Mesodermal cell (in vitro differentiated cells): ENCODE data around the gene GALNT7.

Source experiments
- H3K27ac ChIP-seq: 2 replicates; pipeline ENCODE4 v1.7.0; 2013; ENCODE audit warnings: mild to moderate bottlenecking, low read depth, low read length, moderate library complexity; ENCODE audit not compliant: severe bottlenecking
- H3K36me3 ChIP-seq: 2 replicates; pipeline ENCODE4 v1.7.1; 2013; ENCODE audit warnings: mild to moderate bottlenecking, low read length, moderate library complexity; ENCODE audit not compliant: control insufficient read depth, insufficient read depth
- H3K4me1 ChIP-seq: one replicate; pipeline ENCODE4 v1.7.1; 2013; ENCODE audit warnings: mild to moderate bottlenecking, low read length; ENCODE audit not compliant: insufficient read depth, control insufficient read depth, poor library complexity, severe bottlenecking
- H3K4me3 ChIP-seq: 2 replicates; pipeline ENCODE4 v1.7.0; 2013; ENCODE audit warnings: low read length, control low read depth, mild to moderate bottlenecking; ENCODE audit not compliant: insufficient read depth, poor library complexity, severe bottlenecking; ENCODE audit errors: extremely low read depth
- H3K9me3 ChIP-seq: 2 replicates; pipeline ENCODE4 v1.7.1; 2013; ENCODE audit warnings: mild to moderate bottlenecking, low read length, moderate library complexity; ENCODE audit not compliant: control insufficient read depth
- WGBS, 2 experiments: methylation state at CpG; one replicate each; pipeline ENCODE4 v1.1.5; 2013; ENCODE audit warnings: missing lambda C conversion rate in 2 of 2; ENCODE audit not compliant: insufficient coverage in 2 of 2; 5-methylcytosine and 5-hydroxymethylcytosine counted together

The GALNT7 gene

GRCh38 chr4:173325007-173325736, 156.6 kb downstream of the GALNT7 start:
- H3K4me3 ChIP-seq, result no peak overlapping the region
- no peaks in the 10 kb centered on the region for H3K4me1 ChIP-seq
- H3K36me3 ChIP-seq, result peaks cover 48% of the 10 kb centered on the region
- no peak overlapping the region for H3K27ac ChIP-seq
- H3K9me3 ChIP-seq, result no peaks in the 10 kb centered on the region
- 97 to 100% methylated on average over 3 of the region's 5 CpGs for WGBS, 2 experiments

- Histone ChIP-seq H3K4me1 (no peaks in the 10 kb centered on the region), H3K9me3 (no peaks in the 10 kb centered on the region), H3K36me3 (peaks cover 56% of the 10 kb centered on the region), H3K27ac (no peak overlapping the region), H3K4me3 (no peak overlapping the region)
- 97 to 100% methylated on average over 3 of the region's 5 CpGs for WGBS, 2 experiments
Measured at GRCh38 chr4:173328236-173328901, 159.8 kb downstream of the GALNT7 start.

- Histone ChIP-seq H3K4me1 (no peaks in the 10 kb centered on the region), H3K9me3 (no peaks in the 10 kb centered on the region), H3K27ac (no peak overlapping the region), H3K36me3 (peaks cover 53% of the 10 kb centered on the region), H3K4me3 (no peak overlapping the region)
- no CpG with 5 or more reads among the region's 2 CpGs for WGBS, 2 experiments
Measured at GRCh38 chr4:173330590-173330989, 162.0 kb downstream of the GALNT7 start.

- no peak overlapping the region for H3K27ac ChIP-seq
- WGBS, 2 experiments, result 95% methylated on average over 5 to 6 of the region's 6 CpGs
- H3K4me3 ChIP-seq, result peak overlapping the region; percentile 98
- peaks cover 49% of the 10 kb centered on the region for H3K36me3 ChIP-seq
- H3K9me3 ChIP-seq, result no peaks in the 10 kb centered on the region
- H3K4me1 ChIP-seq, result peaks cover 5% of the 10 kb centered on the region
Measured at GRCh38 chr4:173332021-173332487, 163.4 kb downstream of the GALNT7 start.

- H3K4me1 ChIP-seq, result peaks cover 5% of the 10 kb centered on the region
- H3K27ac ChIP-seq, result peak overlapping the region; percentile 99
- H3K9me3 ChIP-seq, result no peaks in the 10 kb centered on the region
- WGBS, 2 experiments, result 13 to 20% methylated on average over 14 to 17 of the region's 21 CpGs
- peak overlapping the region; percentile 98 for H3K4me3 ChIP-seq
- H3K36me3 ChIP-seq, result peaks cover 41% of the 10 kb centered on the region
Measured at GRCh38 chr4:173332963-173333657, 164.5 kb downstream of the GALNT7 start.

GRCh38 chr4:173333658-173334084, 165.1 kb downstream of the GALNT7 start:
- WGBS, 2 experiments, result 0% methylated on average over 14 to 30 of the region's 53 CpGs
- peak overlapping the region; percentile 98 for H3K4me3 ChIP-seq
- no peaks in the 10 kb centered on the region for H3K9me3 ChIP-seq
- peaks cover 5% of the 10 kb centered on the region for H3K4me1 ChIP-seq
- peak overlapping the region; percentile 99 for H3K27ac ChIP-seq
- H3K36me3 ChIP-seq, result peaks cover 36% of the 10 kb centered on the region

- 0% methylated on average over 34 to 45 of the region's 61 CpGs for WGBS, 2 experiments
- Histone ChIP-seq H3K4me3 (peak within 1 kb of the TSS; percentile 98), H3K4me1 (peaks cover 5% of the 10 kb centered on the region), H3K27ac (peak within 1 kb of the TSS; percentile 99), H3K9me3 (no peaks in the 10 kb centered on the region), H3K36me3 (peaks cover 32% of the 10 kb centered on the region)
Measured at GRCh38 chr4:173334085-173334890, 165.7 kb downstream of the GALNT7 start, which contains the start of gene HMGB2. HMGB2 (minus strand) TSS chr4:173334358; CDS start chr4:173333649, 709 bp downstream.

- peaks cover 5% of the 10 kb centered on the region for H3K4me1 ChIP-seq
- 0 to 5% methylated on average over 21 to 26 of the region's 52 CpGs for WGBS, 2 experiments
- no peaks in the 10 kb centered on the region for H3K9me3 ChIP-seq
- H3K4me3 ChIP-seq, result peak overlapping the region; percentile 98
- H3K36me3 ChIP-seq, result peaks cover 27% of the 10 kb centered on the region
- peak overlapping the region; percentile 99 for H3K27ac ChIP-seq
Measured at GRCh38 chr4:173334891-173335752, 166.5 kb downstream of the GALNT7 start.

GRCh38 chr4:173337463-173337862, 168.9 kb downstream of the GALNT7 start:
- Histone ChIP-seq H3K27ac (no peak overlapping the region), H3K36me3 (peaks cover 9% of the 10 kb centered on the region), H3K9me3 (no peaks in the 10 kb centered on the region), H3K4me1 (peaks cover 5% of the 10 kb centered on the region), H3K4me3 (no peak overlapping the region)
- 100% methylated on average over 1 of the region's 2 CpGs for WGBS, 2 experiments
